HAP-1 (cell line): ENCODE measurements around the gene RPL21.
"Not testable (repeated sequence)": the region's sequence is repeated elsewhere in the genome, so short reads cannot be mapped to it uniquely, and the experiment has no call there.

Experiments
- DNase-seq, 2 experiments: peaks; one replicate each; pipeline ENCODE4 v3.0.0-alpha.2; 2016 to 2020; ENCODE audit warnings: low spot score in 2 of 2
- H3K27me3 ChIP-seq: fragments of 250-450 bp; sonication (Bioruptor Pico); 2 replicates; pipeline ENCODE4 v1.5.1; 2020; ENCODE audit warnings: low read depth, mild to moderate bottlenecking, moderate library complexity
- H3K36me3 ChIP-seq: fragments of 250-450 bp; sonication (Bioruptor Pico); replicated peaks from 2 replicates; pipeline ENCODE4 v1.5.1; 2020; ENCODE audit warnings: mild to moderate bottlenecking
- H3K4me1 ChIP-seq: fragments of 250-450 bp; sonication (Bioruptor Pico); 2 replicates; pipeline ENCODE4 v1.5.1; 2020; ENCODE audit warnings: mild to moderate bottlenecking
- H3K4me3 ChIP-seq: fragments of 250-450 bp; sonication (Bioruptor Pico); 2 replicates; pipeline ENCODE4 v1.5.1; 2020; ENCODE audit warnings: mild to moderate bottlenecking, moderate library complexity
- H3K9me3 ChIP-seq: fragments of 250-450 bp; sonication (Bioruptor Pico); 2 replicates; pipeline ENCODE4 v1.5.1; 2020; ENCODE audit warnings: mild to moderate bottlenecking, moderate library complexity
- in situ Hi-C: fragments of 300-500 bp; cut with MboI; formaldehyde crosslinking; loops from 3 replicates; pipeline ENCODE4 v1.14.3; 2020; ENCODE audit warnings: low sequenced_read_pairs, inconsistent platforms, mixed read lengths

RPL21 gene

GRCh38 chr13:27283906-27284493, 32.6 kb downstream of the RPL21 start:
- no peaks in the 10 kb centered on the region for H3K27me3 ChIP-seq
- H3K4me1 ChIP-seq = no peaks in the 10 kb centered on the region
- in situ Hi-C loops = no loop called here
- no peak for DNase-seq
- no peaks in the 10 kb centered on the region for H3K36me3 ChIP-seq
- H3K4me3 ChIP-seq = no peak overlapping the region
- no peaks in the 10 kb centered on the region for H3K9me3 ChIP-seq

DNA sequence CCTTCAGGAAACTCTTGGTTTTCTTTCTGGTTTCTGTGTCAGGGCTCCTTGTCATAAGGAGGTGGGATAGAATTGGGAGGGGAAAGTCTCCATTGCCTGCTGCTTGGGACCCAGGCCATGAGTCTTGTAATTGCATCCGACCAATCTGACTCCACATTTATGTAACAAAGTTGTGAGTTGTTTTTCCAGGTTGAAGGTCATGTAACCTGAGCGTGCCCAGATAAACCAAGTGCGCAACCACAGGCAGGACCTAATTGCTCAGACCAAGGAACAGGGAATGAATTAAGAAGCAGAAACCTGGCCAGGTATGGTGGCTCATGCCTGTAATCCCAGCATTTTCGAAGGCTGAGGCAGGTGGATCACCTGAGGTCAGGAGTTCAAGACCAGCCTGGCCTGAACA, 37.0 kb downstream of the RPL21 start:
- H3K9me3 ChIP-seq = no peaks in the 10 kb centered on the region
- no peak overlapping the region for H3K4me3 ChIP-seq
- DNase-seq = no peak
- no peaks in the 10 kb centered on the region for H3K27me3 ChIP-seq
- in situ Hi-C loops = no loop called here
- H3K4me1 ChIP-seq = no peaks in the 10 kb centered on the region; the same call in 1 of the 2 replicates
- H3K36me3 ChIP-seq = no peaks in the 10 kb centered on the region

- no peak overlapping the region for H3K4me3 ChIP-seq
- in situ Hi-C loops = no loop called here
- no peaks in the 10 kb centered on the region; the same call in 1 of the 2 replicates for H3K4me1 ChIP-seq
- no peak for DNase-seq
- H3K27me3 ChIP-seq = no peaks in the 10 kb centered on the region
- no peaks in the 10 kb centered on the region for H3K9me3 ChIP-seq
- no peaks in the 10 kb centered on the region for H3K36me3 ChIP-seq
These were observed 37.8 kb downstream of the RPL21 start for GRCh38 chr13:27289011-27289665.

- Histone ChIP-seq H3K27me3 (no peaks in the 10 kb centered on the region), H3K4me1 (no peaks in the 10 kb centered on the region; the same call in 1 of the 2 replicates), H3K4me3 (no peak overlapping the region), H3K36me3 (no peaks in the 10 kb centered on the region), H3K9me3 (no peaks in the 10 kb centered on the region)
- no peak for DNase-seq
- in situ Hi-C loops = no loop called here
These were observed 39.4 kb downstream of the RPL21 start for GRCh38 chr13:27290715-27291114.

- H3K4me3 ChIP-seq, H3K27me3 ChIP-seq, H3K4me1 ChIP-seq, in situ Hi-C loops, DNase-seq, H3K9me3 ChIP-seq, H3K36me3 ChIP-seq: not testable (repeated sequence)
These were observed 40.6 kb downstream of the RPL21 start for GRCh38 chr13:27291967-27292366.

DNA sequence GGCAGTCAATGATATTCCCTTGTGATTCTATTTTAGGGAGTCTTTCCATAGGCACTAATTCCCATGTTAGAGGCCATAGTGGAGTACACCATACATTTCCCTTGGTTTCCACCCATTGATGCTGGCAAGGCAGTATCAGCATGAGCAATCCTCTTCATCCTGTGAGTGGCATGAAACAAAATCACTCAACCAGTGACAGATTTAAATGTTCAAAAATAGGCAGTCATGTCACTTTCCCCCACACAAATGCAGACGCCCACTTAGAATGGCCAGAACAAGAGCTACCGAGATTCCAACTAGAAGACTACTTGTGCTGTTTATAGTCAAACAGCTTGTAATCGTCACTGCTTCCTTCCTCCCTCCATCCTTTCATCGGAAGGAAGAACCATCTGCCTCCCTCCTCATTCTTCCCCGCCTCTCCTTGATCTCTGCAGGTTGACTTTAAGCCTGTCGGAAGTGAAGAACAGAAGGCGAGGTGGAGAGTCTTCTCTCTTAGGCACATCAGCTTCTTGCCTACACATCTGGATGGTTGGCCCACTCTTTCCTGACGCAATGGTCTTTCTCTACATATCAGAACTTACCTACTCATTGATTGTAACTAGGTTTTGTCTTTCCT, 41.8 kb downstream of the RPL21 start:
- H3K9me3 ChIP-seq = no peaks in the 10 kb centered on the region
- H3K4me1 ChIP-seq = no peaks in the 10 kb centered on the region; the same call in 1 of the 2 replicates
- H3K4me3 ChIP-seq = no peak overlapping the region
- no peaks in the 10 kb centered on the region for H3K27me3 ChIP-seq
- DNase-seq = no peak
- H3K36me3 ChIP-seq = no peaks in the 10 kb centered on the region
- in situ Hi-C loops = no loop called here

GRCh38 chr13:27293873-27294515, 42.6 kb downstream of the RPL21 start:
- no peak overlapping the region for H3K4me3 ChIP-seq
- no peaks in the 10 kb centered on the region for H3K36me3 ChIP-seq
- in situ Hi-C loops = no loop called here
- H3K4me1 ChIP-seq = no peaks in the 10 kb centered on the region; the same call in 1 of the 2 replicates
- no peak for DNase-seq
- no peaks in the 10 kb centered on the region for H3K9me3 ChIP-seq
- no peaks in the 10 kb centered on the region for H3K27me3 ChIP-seq

- Histone ChIP-seq H3K27me3 (no peaks in the 10 kb centered on the region), H3K4me1 (no peaks in the 10 kb centered on the region), H3K9me3 (no peaks in the 10 kb centered on the region), H3K36me3 (no peaks in the 10 kb centered on the region), H3K4me3 (no peak overlapping the region)
- DNase-seq = no peak
- in situ Hi-C loops = no loop called here
These were observed 43.7 kb downstream of the RPL21 start for GRCh38 chr13:27295096-27295495.

DNA sequence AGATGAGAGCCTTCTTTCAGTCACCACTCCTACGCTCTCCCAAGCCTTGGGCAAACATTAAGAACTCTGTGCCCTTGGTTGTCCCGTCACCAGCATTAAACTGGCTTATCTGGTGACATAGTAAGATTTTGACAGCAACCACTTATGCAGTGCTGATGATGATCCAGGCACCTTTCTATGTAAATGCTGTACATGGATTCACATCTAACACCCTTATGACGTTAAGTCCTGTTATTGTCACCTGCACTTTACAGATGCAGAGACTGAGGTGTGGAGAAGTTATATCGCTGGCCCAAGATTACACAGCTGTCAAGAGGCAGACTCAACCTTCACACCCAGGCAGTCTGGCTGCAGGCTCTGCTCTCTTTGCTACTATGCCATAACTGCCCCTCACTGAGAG, 44.3 kb downstream of the RPL21 start:
- Histone ChIP-seq H3K4me3 (no peak overlapping the region), H3K36me3 (no peaks in the 10 kb centered on the region), H3K9me3 (no peaks in the 10 kb centered on the region), H3K27me3 (no peaks in the 10 kb centered on the region), H3K4me1 (no peaks in the 10 kb centered on the region)
- in situ Hi-C loops = no loop called here
- DNase-seq = no peak

DNA sequence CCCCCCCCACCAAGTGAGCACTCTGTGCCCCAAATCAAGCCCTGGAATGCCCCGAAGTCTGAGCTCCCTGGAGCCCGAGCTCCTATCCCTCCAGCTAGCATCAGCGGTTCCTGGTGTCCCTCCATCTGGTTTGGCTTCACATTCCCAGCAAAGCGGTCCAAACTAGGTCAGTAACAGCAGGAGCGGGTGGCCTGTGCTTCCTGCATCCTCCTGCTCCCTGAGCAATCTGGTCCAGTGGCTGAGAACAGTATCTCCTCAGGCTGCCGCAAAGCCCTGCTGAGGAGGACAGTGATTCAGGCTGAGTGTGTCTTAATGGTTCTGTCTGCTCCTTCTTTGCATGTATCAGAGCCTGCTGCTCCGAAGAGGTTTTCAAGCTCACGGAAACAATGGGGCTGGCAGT, 45.1 kb downstream of the RPL21 start:
- no peaks in the 10 kb centered on the region for H3K4me1 ChIP-seq
- no peaks in the 10 kb centered on the region for H3K36me3 ChIP-seq
- in situ Hi-C loops = no loop called here
- no peaks in the 10 kb centered on the region for H3K27me3 ChIP-seq
- DNase-seq = no peak
- no peak overlapping the region for H3K4me3 ChIP-seq
- no peaks in the 10 kb centered on the region for H3K9me3 ChIP-seq

DNA sequence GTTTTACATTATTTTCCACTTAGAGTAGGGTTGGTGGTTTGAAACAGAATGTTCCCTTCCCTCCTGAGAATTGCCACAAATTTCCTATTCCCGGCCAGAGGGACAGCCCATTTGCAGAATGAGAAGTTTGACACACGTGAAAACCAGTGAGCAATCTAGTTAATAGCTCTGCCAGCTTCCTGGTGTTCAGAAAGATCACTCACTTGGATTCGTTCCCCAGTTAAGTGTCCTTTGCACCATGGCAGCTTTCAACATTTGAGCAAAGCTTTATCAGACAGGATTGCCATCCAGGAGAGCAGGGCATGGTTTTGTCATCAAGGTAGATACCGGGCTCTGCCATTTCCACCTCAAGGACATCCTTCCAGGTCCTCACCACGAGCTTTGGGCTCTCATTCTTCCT, 47.5 kb downstream of the RPL21 start:
- no peaks in the 10 kb centered on the region for H3K36me3 ChIP-seq
- DNase-seq = no peak
- H3K9me3 ChIP-seq = no peaks in the 10 kb centered on the region
- in situ Hi-C loops = no loop called here
- no peak overlapping the region for H3K4me3 ChIP-seq
- H3K27me3 ChIP-seq = no peaks in the 10 kb centered on the region
- no peaks in the 10 kb centered on the region for H3K4me1 ChIP-seq

- H3K36me3 ChIP-seq, H3K27me3 ChIP-seq, H3K4me1 ChIP-seq, H3K9me3 ChIP-seq, in situ Hi-C loops, H3K4me3 ChIP-seq, DNase-seq: not testable (repeated sequence)
These were observed 49.0 kb downstream of the RPL21 start for GRCh38 chr13:27300406-27300805.

DNA sequence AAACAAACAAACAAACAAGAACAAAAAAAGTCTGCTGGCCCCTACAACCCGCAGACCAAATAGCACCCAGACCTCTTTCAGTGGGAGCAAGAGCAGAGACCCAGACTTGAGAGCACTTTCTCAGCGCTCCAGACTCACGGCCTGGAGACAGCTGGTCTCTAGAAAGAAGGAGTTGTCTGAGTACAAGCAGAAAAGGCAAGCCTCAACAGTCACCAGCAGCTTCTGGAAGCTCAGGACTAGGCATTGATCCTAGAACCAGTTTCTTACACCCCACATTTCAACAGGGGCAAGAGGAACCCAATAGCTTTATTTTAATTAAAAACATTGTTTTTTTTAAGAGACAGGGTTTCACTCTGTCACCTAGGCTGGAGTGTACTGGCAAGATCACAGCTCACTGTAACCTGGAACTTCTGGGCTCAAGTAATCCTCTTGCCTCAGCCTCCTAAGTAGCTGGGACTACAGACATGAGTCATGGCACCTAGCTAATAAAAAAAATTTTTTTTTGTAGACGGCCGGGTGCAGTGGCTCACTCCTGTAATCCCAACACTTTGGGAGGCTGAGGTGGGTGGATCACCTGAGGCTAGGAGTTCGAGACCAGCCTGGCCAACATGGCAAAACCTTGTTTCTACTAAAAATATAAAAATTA, 49.7 kb downstream of the RPL21 start:
- Histone ChIP-seq H3K27me3 (no peaks in the 10 kb centered on the region), H3K4me3 (no peak overlapping the region), H3K36me3 (no peaks in the 10 kb centered on the region), H3K9me3 (no peaks in the 10 kb centered on the region), H3K4me1 (no peaks in the 10 kb centered on the region)
- DNase-seq = no peak
- in situ Hi-C loops = no loop called here
